Psoas muscle (tissue), 8 donors: Measurements from ENCODE around the gene RNF14. TPM values are rescaled to one million over a fixed set of nuclear protein-coding genes. Genes with fewer than 3 reads are reported as not detected.
A peak's percentile ranks its signal among the peaks of the same experiment; 100 is the strongest.
"Not testable (repeated sequence)": the region's sequence is repeated elsewhere in the genome, so short reads cannot be mapped to it uniquely, and the experiment has no call there.

Experiments used
- ATAC-seq, 4 donors: fragments of 200-7000 bp; cut with Tn5 transposase; one replicate each; pipeline ENCODE4 v1.9.1; 2020; ENCODE audit warnings: moderate library complexity in 3 of 4, mild to moderate bottlenecking in 2 of 4
- DNase-seq, 2 donors: peaks; one replicate each; pipeline ENCODE4 v3.0.0-alpha.2; 2020
- H3K27ac ChIP-seq: fragments of 200-600 bp; one replicate; pipeline ENCODE4 v1.8.0; 2022
- H3K27me3 ChIP-seq, 3 donors: fragments of 200-600 bp in 1 of 3; one replicate each; pipeline versions ENCODE4 v1.6.1 to v1.8.0; 2013 to 2022; ENCODE audit warnings: low read length in 2 of 3, mild to moderate bottlenecking in 2 of 3, moderate library complexity in 1 of 3; ENCODE audit not compliant: insufficient read depth in 3 of 3
- H3K36me3 ChIP-seq, 2 donors: fragments of 200-600 bp in 1 of 2; one replicate each; pipeline versions ENCODE4 v1.6.1 to v1.8.0; 2013 to 2022; ENCODE audit warnings: low read depth in 1 of 2, mild to moderate bottlenecking in 1 of 2, moderate library complexity in 1 of 2; ENCODE audit not compliant: insufficient read depth in 1 of 2
- H3K4me1 ChIP-seq: fragments of 200-600 bp; one replicate; pipeline ENCODE4 v1.8.0; 2022
- H3K4me3 ChIP-seq: fragments of 200-600 bp; one replicate; pipeline ENCODE4 v1.8.0; 2022; ENCODE audit warnings: mild to moderate bottlenecking
- H3K9me3 ChIP-seq: fragments of 200-600 bp; one replicate; pipeline ENCODE4 v1.8.0; 2022
- WGBS, 3 donors: extraction: QIAGEN DNeasy Blood & Tissue Kit; methylation state at CpG; one replicate each; pipeline versions ENCODE4 v1.1.6 to v1.1.7; 2013; 5-methylcytosine and 5-hydroxymethylcytosine counted together
- intact Hi-C, 2 donors: fragments of 100-400 bp; cut with DNase I; formaldehyde crosslinking; loops; one replicate each; pipeline versions ENCODE4 v1.11.0 to v1.14.2; 2022
- long read RNA-seq, 2 donors: library from polyadenylated mRNA; unstranded; transcript quantifications; one replicate each; pipeline ENCODE4 v2.0.0, GENCODE V29; 2021
- polyA plus RNA-seq, 3 donors: library from polyadenylated mRNA; stranded (reverse); fragments of 200-250 nt; gene quantifications; one replicate each; pipeline ENCODE4 v1.2.3, GENCODE V29; 2013
- total RNA-seq, 4 donors: library from RNA; stranded (reverse); fragmentation: NEBNext Ultra II Directional in 2 of 4; extraction: Animal tissue kit (Norgen Biotek cat#: 25700) in 2 of 4; gene quantifications; one replicate each; pipeline versions ENCODE4 v1.2.1 to v1.2.4, GENCODE V29; 2021 to 2023
- TF ChIP-seq, protein P1 (sequence below): fragments of 200-600 bp; IDR thresholded peaks from one replicate; pipeline ENCODE4 v1.8.0; 2022; ENCODE audit warnings: antibody characterized with exemption
- donor health status: healthy with polysubstance abuse.
- donor health status: DM: no; HTN: no; CAD: no; lungs with moderate emphysema.
- donor health status: Bipolar disorder and iron deficiency.
- donor health status: healthy.
- donor health status: DM: yes; HTN: yes; CAD: no.
- donor health status: DM: no; HTN: no; CAD: no.
- donor health status: DM: no; HTN: no; CAD: no.
- donor health status: DM: yes; HTN: yes; CAD: no.

The RNF14 gene, protein sequence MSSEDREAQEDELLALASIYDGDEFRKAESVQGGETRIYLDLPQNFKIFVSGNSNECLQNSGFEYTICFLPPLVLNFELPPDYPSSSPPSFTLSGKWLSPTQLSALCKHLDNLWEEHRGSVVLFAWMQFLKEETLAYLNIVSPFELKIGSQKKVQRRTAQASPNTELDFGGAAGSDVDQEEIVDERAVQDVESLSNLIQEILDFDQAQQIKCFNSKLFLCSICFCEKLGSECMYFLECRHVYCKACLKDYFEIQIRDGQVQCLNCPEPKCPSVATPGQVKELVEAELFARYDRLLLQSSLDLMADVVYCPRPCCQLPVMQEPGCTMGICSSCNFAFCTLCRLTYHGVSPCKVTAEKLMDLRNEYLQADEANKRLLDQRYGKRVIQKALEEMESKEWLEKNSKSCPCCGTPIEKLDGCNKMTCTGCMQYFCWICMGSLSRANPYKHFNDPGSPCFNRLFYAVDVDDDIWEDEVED
- total RNA-seq: 10 to 100 TPM; 54.1 to 89.6 (median 71.8) TPM
- 100 to 1,000 TPM in 1 of 3 donors, 10 to 100 TPM in 2; 44.1 to 137 (median 77.9) TPM for polyA plus RNA-seq
- long read RNA-seq, donor 1, full-length matches to known transcripts: 22 of 37 reads
- long read RNA-seq, donor 1, partial matches to known transcripts: 5 of 37 reads
- long read RNA-seq, donor 1, other reads (novel, unspliced or antisense): 10 of 37 reads
- long read RNA-seq, donor 2, full-length matches to known transcripts: 46 of 95 reads
- long read RNA-seq, donor 2, partial matches to known transcripts: 13 of 95 reads
- long read RNA-seq, donor 2, other reads (novel, unspliced or antisense): 36 of 95 reads

DNA sequence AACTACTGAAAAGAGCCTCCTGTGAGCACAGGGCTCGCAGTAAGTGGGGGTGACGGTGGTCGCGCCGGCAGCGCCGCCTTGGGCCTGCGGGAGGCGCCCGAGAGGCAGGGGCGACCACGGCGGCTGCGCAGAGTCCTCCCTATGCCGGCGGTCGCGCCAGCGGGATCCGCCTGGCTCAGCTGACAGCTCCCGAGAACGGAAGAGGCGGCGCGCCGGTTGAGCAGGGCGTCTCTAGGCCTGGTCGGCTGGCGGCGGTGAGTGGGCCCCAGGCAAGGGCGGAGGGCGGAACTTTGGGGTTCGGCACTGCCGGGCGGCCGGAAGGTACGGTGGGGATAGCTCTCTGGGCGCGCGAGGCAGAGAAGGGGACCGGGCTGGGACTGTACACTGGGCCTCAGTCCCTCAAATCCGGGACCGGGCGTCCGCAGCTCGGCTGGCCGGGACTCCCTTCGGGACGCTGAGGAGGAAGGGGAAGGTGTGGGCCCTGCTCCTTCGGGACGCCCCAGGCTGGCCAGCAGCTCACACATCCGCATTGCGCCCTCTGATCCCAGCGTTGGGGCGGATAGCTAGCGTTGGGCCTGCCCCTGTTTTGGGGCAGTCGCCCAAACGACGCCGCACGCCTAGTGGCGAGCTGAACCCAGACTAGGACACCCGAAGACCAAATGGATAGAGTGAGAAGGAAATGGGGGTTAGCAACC, at the start of gene RNF14:
Gene RNF14, plus strand, starts transcription at position 192 of the 695 bp plus-strand sequence. CDS start 4,484 bp downstream, outside the sequence.
- ATAC-seq (peak; percentile 96 to 98 (median 97)), DNase-seq (peak; percentile 95 to 97)
- Histone ChIP-seq H3K4me1 (peaks cover 18% of the 10 kb centered on the region), H3K27ac (peak within 1 kb of the TSS; percentile 98), H3K9me3 (no peaks in the 10 kb centered on the region), H3K27me3 (no peaks in the 10 kb centered on the region), H3K4me3 (peak within 1 kb of the TSS; percentile 87), H3K36me3 (peaks cover 2 to 28% of the 10 kb centered on the region in 2 donors)
- TF ChIP-seq, protein P1, sequence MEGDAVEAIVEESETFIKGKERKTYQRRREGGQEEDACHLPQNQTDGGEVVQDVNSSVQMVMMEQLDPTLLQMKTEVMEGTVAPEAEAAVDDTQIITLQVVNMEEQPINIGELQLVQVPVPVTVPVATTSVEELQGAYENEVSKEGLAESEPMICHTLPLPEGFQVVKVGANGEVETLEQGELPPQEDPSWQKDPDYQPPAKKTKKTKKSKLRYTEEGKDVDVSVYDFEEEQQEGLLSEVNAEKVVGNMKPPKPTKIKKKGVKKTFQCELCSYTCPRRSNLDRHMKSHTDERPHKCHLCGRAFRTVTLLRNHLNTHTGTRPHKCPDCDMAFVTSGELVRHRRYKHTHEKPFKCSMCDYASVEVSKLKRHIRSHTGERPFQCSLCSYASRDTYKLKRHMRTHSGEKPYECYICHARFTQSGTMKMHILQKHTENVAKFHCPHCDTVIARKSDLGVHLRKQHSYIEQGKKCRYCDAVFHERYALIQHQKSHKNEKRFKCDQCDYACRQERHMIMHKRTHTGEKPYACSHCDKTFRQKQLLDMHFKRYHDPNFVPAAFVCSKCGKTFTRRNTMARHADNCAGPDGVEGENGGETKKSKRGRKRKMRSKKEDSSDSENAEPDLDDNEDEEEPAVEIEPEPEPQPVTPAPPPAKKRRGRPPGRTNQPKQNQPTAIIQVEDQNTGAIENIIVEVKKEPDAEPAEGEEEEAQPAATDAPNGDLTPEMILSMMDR: peak; percentile 97
- intact Hi-C loops: no loop called here
- 0% methylated on average over 56 to 63 of the region's 63 CpGs for WGBS, 3 donors

DNA sequence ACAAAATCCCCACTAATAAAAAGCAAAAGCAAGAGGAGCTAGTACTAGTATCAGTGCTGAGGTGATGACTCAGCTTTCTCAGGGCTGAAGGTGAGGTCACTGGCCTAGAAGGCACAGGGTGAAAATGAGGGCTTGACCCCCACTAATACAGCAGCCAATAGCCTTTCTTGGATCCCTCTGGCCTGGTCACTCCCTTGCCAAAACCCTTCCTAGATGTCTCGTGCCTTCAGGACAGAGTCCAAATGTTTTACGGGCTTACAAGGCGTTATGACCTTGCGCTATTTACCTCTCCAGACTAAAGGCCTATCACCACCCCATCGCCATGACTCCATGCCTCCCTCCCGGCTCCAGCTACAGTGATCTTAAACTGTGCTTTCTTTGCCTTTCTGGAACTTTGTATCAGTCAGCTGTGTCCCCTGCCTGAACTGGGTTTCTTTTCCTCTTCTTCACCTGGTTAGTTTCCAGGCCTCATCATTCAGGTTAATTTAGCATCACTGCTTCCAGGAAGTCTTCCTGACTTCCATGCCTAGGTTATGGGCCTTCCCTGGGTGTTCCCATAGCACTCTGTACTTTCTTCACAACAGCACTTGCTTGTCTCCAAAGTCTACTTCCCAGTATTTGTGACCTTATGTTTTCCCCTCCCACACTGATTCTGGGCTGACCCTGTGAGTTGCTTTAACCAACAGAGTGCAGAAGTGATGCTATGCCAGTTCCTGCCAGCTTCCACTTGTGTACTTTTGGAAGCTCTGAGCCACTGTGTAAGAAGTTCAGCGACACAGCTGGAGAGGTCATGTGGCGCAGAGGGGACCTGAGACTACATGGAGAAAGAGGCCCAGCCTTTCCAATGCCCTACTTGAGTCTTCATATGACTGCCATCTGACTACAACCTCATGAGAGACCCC, 49.4 kb upstream of the RNF14 start:
- intact Hi-C loops: no loop called here
- H3K4me1 ChIP-seq: peaks cover 12% of the 10 kb centered on the region
- 86 to 93% (median 87%) methylated on average over 8 of the region's 8 CpGs for WGBS, 3 donors
- no peak for ATAC-seq
- TF ChIP-seq, protein P1: no peak
- H3K4me3 ChIP-seq: no peak overlapping the region
- DNase-seq: no peak
- H3K27me3 ChIP-seq: peaks cover 0 to under 1% (median 0%) of the 10 kb centered on the region in 3 donors
- no peaks in the 10 kb centered on the region for H3K36me3 ChIP-seq
- no peak overlapping the region for H3K27ac ChIP-seq
- H3K9me3 ChIP-seq: no peaks in the 10 kb centered on the region

DNA sequence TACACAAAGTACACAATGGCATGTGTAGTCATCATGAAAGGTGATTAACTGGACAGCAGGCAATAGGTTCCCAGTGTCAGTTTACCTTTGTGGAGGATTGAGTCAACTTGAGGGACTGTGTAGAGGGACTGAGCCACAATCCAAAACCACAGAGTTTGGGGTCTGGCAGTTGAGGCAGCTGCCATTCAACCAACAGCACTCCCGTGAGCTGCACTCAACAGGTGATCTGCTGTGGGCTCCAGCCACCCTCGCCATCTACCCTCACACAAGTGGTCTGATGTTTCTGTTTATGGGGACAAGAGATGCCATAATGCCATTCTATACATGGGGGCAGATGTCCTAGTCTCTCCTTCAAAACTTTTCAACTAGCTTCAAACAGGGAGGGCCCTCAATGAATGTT, 48.1 kb upstream of the RNF14 start:
- ATAC-seq (no peak), DNase-seq (no peak)
- intact Hi-C loops: no loop called here
- no peak overlapping the region for H3K4me3 ChIP-seq
- 45 to 82% (median 62%) methylated on average over 2 of the region's 2 CpGs for WGBS, 3 donors
- TF ChIP-seq, protein P1: no peak
- H3K4me1 ChIP-seq: peaks cover 14% of the 10 kb centered on the region
- no peaks in the 10 kb centered on the region for H3K27me3 ChIP-seq
- H3K9me3 ChIP-seq: no peaks in the 10 kb centered on the region
- H3K27ac ChIP-seq: no peak overlapping the region
- H3K36me3 ChIP-seq: peaks cover 0 to 12% of the 10 kb centered on the region in 2 donors

DNA sequence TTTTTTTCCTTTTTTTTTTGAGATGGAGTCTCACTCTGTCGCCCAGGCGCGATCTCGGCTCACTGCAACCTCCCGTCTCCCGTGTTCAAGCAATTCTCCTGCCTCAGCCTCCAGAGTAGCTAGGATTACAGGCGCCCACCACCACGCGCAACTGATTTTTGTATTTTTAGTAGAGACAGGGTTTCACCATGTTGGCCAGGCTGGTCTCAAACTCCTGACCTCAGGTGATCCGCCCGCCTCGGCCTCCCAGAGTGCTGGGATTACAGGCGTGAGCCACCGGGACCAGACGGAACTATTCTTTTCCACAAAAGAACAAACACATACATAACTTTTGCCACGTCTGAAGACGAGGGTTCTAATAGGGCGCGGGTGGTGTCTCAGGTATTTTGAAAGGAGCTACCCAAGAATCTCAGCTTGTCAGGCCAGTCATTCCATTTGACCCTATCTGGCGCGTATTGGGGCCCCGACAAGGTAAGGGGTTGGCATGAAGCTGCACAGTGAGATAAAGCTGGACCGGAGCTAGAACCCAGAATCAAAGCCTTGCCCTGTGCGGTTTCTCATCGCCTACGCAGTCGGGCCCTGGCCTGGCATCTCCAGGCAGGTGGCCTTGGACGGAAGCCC, 46.0 kb upstream of the RNF14 start:
- peak overlapping the region; percentile 90 for H3K27ac ChIP-seq
- intact Hi-C loops, H3K9me3 ChIP-seq, DNase-seq, H3K27me3 ChIP-seq: not testable (repeated sequence)
- H3K4me3 ChIP-seq: peak overlapping the region; percentile 76
- H3K4me1 ChIP-seq: peaks cover 23% of the 10 kb centered on the region
- H3K36me3 ChIP-seq: peaks cover 3 to 34% of the 10 kb centered on the region in 2 donors
- WGBS, 3 donors: 52 to 56% (median 55%) methylated on average over 28 of the region's 28 CpGs
- peak in 3 of 4 donors; percentile 4 to 18 (median 6) for ATAC-seq
